ENCODE data around the gene TEAD1.

The TEAD1 gene

GRCh38 chr11:12917822-12918221 lies 243.6 kb downstream of the TEAD1 start:
- DNase-seq: no peak

- no peak for DNase-seq
Observed at GRCh38 chr11:12918667-12919066, 244.4 kb downstream of the TEAD1 start.

GRCh38 chr11:12922418-12922817 lies 248.2 kb downstream of the TEAD1 start:
- DNase-seq: no peak

- DNase-seq: no peak
Observed at GRCh38 chr11:12922980-12923507, 248.8 kb downstream of the TEAD1 start.

GRCh38 chr11:12924650-12925049 lies 250.4 kb downstream of the TEAD1 start:
- no peak for DNase-seq

- DNase-seq: no peak
Observed at GRCh38 chr11:12925520-12925919, 251.3 kb downstream of the TEAD1 start.

GRCh38 chr11:12927221-12927620 lies 253.0 kb downstream of the TEAD1 start:
- DNase-seq: no peak

- DNase-seq: no peak
Observed at GRCh38 chr11:12927886-12928285, 253.7 kb downstream of the TEAD1 start.

GRCh38 chr11:12930850-12931249 lies 256.6 kb downstream of the TEAD1 start:
- DNase-seq: no peak

- no peak for DNase-seq
Observed at GRCh38 chr11:12932485-12932884, 258.3 kb downstream of the TEAD1 start.

- no peak for DNase-seq
Observed at GRCh38 chr11:12936200-12936599, 262.0 kb downstream of the TEAD1 start.

GRCh38 chr11:12938590-12939247 lies 264.5 kb downstream of the TEAD1 start:
- no peak for DNase-seq

- no peak for DNase-seq
Observed at GRCh38 chr11:12941671-12942070, 267.4 kb downstream of the TEAD1 start.

- no peak for DNase-seq
Observed at GRCh38 chr11:12942157-12942556, 267.9 kb downstream of the TEAD1 start.

GRCh38 chr11:12943311-12943710 lies 269.1 kb downstream of the TEAD1 start:
- no peak for DNase-seq

- no peak for DNase-seq
Observed at GRCh38 chr11:12944889-12945288, 270.7 kb downstream of the TEAD1 start.

- no peak for DNase-seq
Observed at GRCh38 chr11:12949453-12949852, 275.2 kb downstream of the TEAD1 start.

GRCh38 chr11:12950670-12951069 lies 276.4 kb downstream of the TEAD1 start:
- DNase-seq: no peak

GRCh38 chr11:12951376-12951775 lies 277.2 kb downstream of the TEAD1 start:
- no peak for DNase-seq

- DNase-seq: no peak
Observed at GRCh38 chr11:12952094-12952493, 277.9 kb downstream of the TEAD1 start.

GRCh38 chr11:12958986-12959385 lies 284.8 kb downstream of the TEAD1 start:
- no peak for DNase-seq

- no peak for DNase-seq
Observed at GRCh38 chr11:12961615-12962014, 287.4 kb downstream of the TEAD1 start.

GRCh38 chr11:12962306-12962705 lies 288.1 kb downstream of the TEAD1 start:
- no peak for DNase-seq

- DNase-seq: no peak
Observed at GRCh38 chr11:12963051-12963450, 288.8 kb downstream of the TEAD1 start.

Measured in CD4-positive, alpha-beta T cell treated with Interleukin-6 for 4 hours (primary cell).